Type B pancreatic cell (in vitro differentiated cells): Measurements from ENCODE around the gene RAD51B. TPM values are rescaled to one million over a fixed set of nuclear protein-coding genes. Genes with fewer than 3 reads are reported as not detected.

Experiments
- DNase-seq: peaks from one replicate; pipeline ENCODE4 v3.0.0; 2021; ENCODE audit warnings: mixed read lengths; ENCODE audit not compliant: unreplicated experiment; ENCODE audit errors: extremely low spot score
- H3K27ac Mint-ChIP-seq: 2 replicates; pipeline ENCODE4 v1.8.0; 2021; ENCODE audit warnings: mild to moderate bottlenecking, mixed read lengths
- H3K27me3 Mint-ChIP-seq: 2 replicates; pipeline ENCODE4 v1.8.0; 2021; ENCODE audit warnings: mixed read lengths
- H3K36me3 Mint-ChIP-seq: 2 replicates; pipeline ENCODE4 v1.8.0; 2021; ENCODE audit warnings: mixed read lengths
- H3K4me1 Mint-ChIP-seq: one replicate; pipeline ENCODE4 v1.8.0; 2021; ENCODE audit warnings: mixed read lengths; ENCODE audit not compliant: unreplicated experiment
- H3K4me3 Mint-ChIP-seq: 2 replicates; pipeline ENCODE4 v1.8.0; 2021; ENCODE audit warnings: mild to moderate bottlenecking, mixed read lengths
- H3K9me3 Mint-ChIP-seq: 2 replicates; pipeline ENCODE4 v1.8.0; 2021; ENCODE audit warnings: mixed read lengths
- CTCF ChIP-seq: fragments of 200-600 bp; sonication (generic); conservative IDR thresholded peaks from 2 replicates; pipeline ENCODE4 v1.5.0; 2021; ENCODE audit warnings: antibody characterized with exemption, mild to moderate bottlenecking
- total RNA-seq: library from RNA; stranded (reverse); gene quantifications from 2 replicates; pipeline ENCODE4 v1.2.1, GENCODE V29; 2021; ENCODE audit warnings: low replicate concordance

Gene RAD51B
- total RNA-seq, 1 donor from 2014 or later, result 27.3 TPM

GRCh38 chr14:68538639-68539038 is 719.1 kb downstream of the RAD51B start:
- H3K4me1 Mint-ChIP-seq, result peaks cover 54% of the 10 kb centered on the region
- peak overlapping the region; percentile 79 for H3K27ac Mint-ChIP-seq

GRCh38 chr14:68539241-68539737 is 719.7 kb downstream of the RAD51B start:
- no peak for DNase-seq
- Mint-ChIP-seq H3K36me3 (peaks cover 16% of the 10 kb centered on the region), H3K9me3 (peaks cover 6% of the 10 kb centered on the region), H3K4me3 (peak overlapping the region; percentile 24), H3K27ac (peak overlapping the region; percentile 79), H3K27me3 (no peaks in the 10 kb centered on the region), H3K4me1 (peaks cover 58% of the 10 kb centered on the region)
- no peak for TF ChIP-seq CTCF

More at GRCh38 chr14:68538639-68539038, 719.1 kb downstream of the RAD51B start:
- H3K9me3 Mint-ChIP-seq, result peaks cover 12% of the 10 kb centered on the region
- H3K4me3 Mint-ChIP-seq, result no peak overlapping the region
- peaks cover 19% of the 10 kb centered on the region for H3K36me3 Mint-ChIP-seq
- no peak for DNase-seq
- no peak for TF ChIP-seq CTCF
- H3K27me3 Mint-ChIP-seq, result no peaks in the 10 kb centered on the region

GRCh38 chr14:68539789-68540188 is 720.2 kb downstream of the RAD51B start:
- peak overlapping the region; percentile 79 for H3K27ac Mint-ChIP-seq
- H3K4me1 Mint-ChIP-seq, result peaks cover 63% of the 10 kb centered on the region
- peak overlapping the region; percentile 39 for H3K4me3 Mint-ChIP-seq

GRCh38 chr14:68541178-68541896 is 721.8 kb downstream of the RAD51B start:
- TF ChIP-seq CTCF, result no peak
- Mint-ChIP-seq H3K9me3 (peaks cover 9% of the 10 kb centered on the region), H3K36me3 (peaks cover 13% of the 10 kb centered on the region), H3K27me3 (no peaks in the 10 kb centered on the region), H3K4me3 (no peak overlapping the region), H3K27ac (peak overlapping the region; percentile 46), H3K4me1 (peaks cover 70% of the 10 kb centered on the region)
- DNase-seq, result no peak

More at GRCh38 chr14:68539789-68540188, 720.2 kb downstream of the RAD51B start:
- no peak for DNase-seq
- TF ChIP-seq CTCF, result no peak
- Mint-ChIP-seq H3K36me3 (peaks cover 16% of the 10 kb centered on the region), H3K27me3 (no peaks in the 10 kb centered on the region), H3K9me3 (peaks cover 6% of the 10 kb centered on the region)

- Mint-ChIP-seq H3K27ac (no peak overlapping the region), H3K9me3 (peaks cover 11% of the 10 kb centered on the region), H3K27me3 (no peaks in the 10 kb centered on the region), H3K4me1 (peaks cover 78% of the 10 kb centered on the region), H3K4me3 (no peak overlapping the region), H3K36me3 (peaks cover 16% of the 10 kb centered on the region)
- DNase-seq, result no peak
- no peak for TF ChIP-seq CTCF
These were observed 722.8 kb downstream of the RAD51B start for GRCh38 chr14:68542346-68542745.
